B cell (primary cell): ENCODE measurements around the gene TRERF1. TPM values are rescaled to one million over a fixed set of nuclear protein-coding genes. Genes with fewer than 3 reads are reported as not detected.
"Not testable (repeated sequence)": the region's sequence is repeated elsewhere in the genome, so short reads cannot be mapped to it uniquely, and the experiment has no call there.

Source experiments
- ATAC-seq: fragments of 200-7000 bp; cut with Tn5 transposase; one replicate; pipeline ENCODE4 v1.10.0; 2021; ENCODE audit warnings: low read depth, mild to moderate bottlenecking, moderate number of reproducible peaks, moderate library complexity
- CTCF ChIA-PET: fragments of 350-600 bp; sonication (Branson Sonifier 250); formaldehyde crosslinking; loops from one replicate; lab custom pipeline; 2021; ENCODE audit warnings: antibody characterized with exemption, inconsistent platforms; lab: Charles Lee
- POLR2A ChIA-PET: fragments of 350-600 bp; sonication (Branson Sonifier 250); formaldehyde crosslinking; loops from one replicate; lab custom pipeline; 2021; ENCODE audit warnings: antibody characterized with exemption; lab: Charles Lee
- DNase-seq: peaks from one replicate; pipeline ENCODE4 v3.0.0; 2013
- H2AFZ ChIP-seq: 2 replicates; pipeline ENCODE4 v1.6.1; 2012; ENCODE audit warnings: mild to moderate bottlenecking, low read depth, low read length; ENCODE audit not compliant: insufficient read depth, poor library complexity, severe bottlenecking
- H3K27ac ChIP-seq, 2 donors: 1 replicate in 1 of 2; 2 replicates in 1 of 2; pipeline ENCODE4 v1.5.1; 2012 to 2013; ENCODE audit warnings: low read length in 2 of 2, mild to moderate bottlenecking in 2 of 2, moderate library complexity in 1 of 2
- H3K27me3 ChIP-seq, 4 experiments: fragments of 200-600 bp in 1 of 4; sonication (generic) in 1 of 4; replicated peaks in 1 of 4; 1 replicate in 2 of 4; 2 replicates in 2 of 4; pipeline versions ENCODE4 v1.6.1 to v1.7.0; 2013 to 2016; ENCODE audit warnings: low read length in 3 of 4, mild to moderate bottlenecking in 2 of 4, mixed read lengths in 1 of 4, moderate library complexity in 1 of 4; ENCODE audit not compliant: insufficient read depth in 4 of 4, control insufficient read depth in 3 of 4; ENCODE audit errors: control extremely low read depth in 1 of 4
- H3K36me3 ChIP-seq, 2 experiments: replicated peaks in 1 of 2; 1 replicate in 1 of 2; 2 replicates in 1 of 2; pipeline versions ENCODE4 v1.6.1 to v1.7.1; 2013; ENCODE audit warnings: low read length in 1 of 2; ENCODE audit not compliant: insufficient read depth in 2 of 2, control insufficient read depth in 1 of 2; ENCODE audit errors: control extremely low read depth in 1 of 2, extremely low read depth in 1 of 2
- H3K4me1 ChIP-seq, 2 donors: fragments of 200-600 bp in 1 of 2; sonication (generic) in 1 of 2; 1 replicate in 1 of 2; 2 replicates in 1 of 2; pipeline versions ENCODE4 v1.5.1 to v1.6.1; 2013 to 2017; ENCODE audit warnings: low read length in 2 of 2; ENCODE audit not compliant: control insufficient read depth in 2 of 2, insufficient read depth in 2 of 2
- H3K4me2 ChIP-seq: replicated peaks from 2 replicates; pipeline ENCODE3; 2012; ENCODE audit warnings: mild to moderate bottlenecking, low read depth, low read length; ENCODE audit not compliant: poor library complexity, severe bottlenecking
- H3K4me3 ChIP-seq, 5 experiments: fragments of 200-600 bp in 1 of 5; sonication (generic) in 1 of 5; 1 replicate in 3 of 5; 2 replicates in 2 of 5; pipeline versions ENCODE4 v1.5.1 to v1.7.0; 2011 to 2016; ENCODE audit warnings: low read length in 4 of 5, mild to moderate bottlenecking in 4 of 5, low read depth in 2 of 5, control low read depth in 1 of 5, moderate library complexity in 1 of 5; ENCODE audit not compliant: insufficient read depth in 1 of 5; ENCODE audit errors: control extremely low read depth in 1 of 5, extremely low read depth in 1 of 5
- H3K79me2 ChIP-seq: fragments of 200-600 bp; sonication (generic); one replicate; pipeline ENCODE4 v1.6.0; 2016; ENCODE audit warnings: low read length; ENCODE audit not compliant: control insufficient read depth, insufficient read depth
- H3K9ac ChIP-seq: fragments of 200-600 bp; sonication (generic); 2 replicates; pipeline ENCODE4 v1.6.1; 2017; ENCODE audit warnings: mild to moderate bottlenecking, low read length, moderate library complexity
- H3K9me3 ChIP-seq, 3 donors: one replicate each; pipeline versions ENCODE4 v1.6.1 to v1.7.1; 2013; ENCODE audit warnings: low read length in 2 of 3; ENCODE audit not compliant: control insufficient read depth in 2 of 3, insufficient read depth in 1 of 3; ENCODE audit errors: control extremely low read depth in 1 of 3
- H4K20me1 ChIP-seq: 2 replicates; pipeline ENCODE4 v1.6.0; 2012; ENCODE audit warnings: mild to moderate bottlenecking, low read length; ENCODE audit not compliant: insufficient read depth, control insufficient read depth, poor library complexity, severe bottlenecking
- H3K27ac Mint-ChIP-seq: one replicate; pipeline ENCODE4 v1.8.0; 2021; ENCODE audit warnings: mixed read lengths
- H3K27me3 Mint-ChIP-seq: one replicate; pipeline ENCODE4 v1.8.0; 2021; ENCODE audit warnings: mixed read lengths
- H3K4me1 Mint-ChIP-seq: one replicate; pipeline ENCODE4 v1.8.0; 2021; ENCODE audit warnings: mixed read lengths
- H3K4me3 Mint-ChIP-seq: one replicate; pipeline ENCODE4 v1.8.0; 2021; ENCODE audit warnings: mixed read lengths
- H3K9me3 Mint-ChIP-seq: one replicate; pipeline ENCODE4 v1.8.0; 2022; ENCODE audit warnings: mixed read lengths; ENCODE audit not compliant: insufficient read depth
- EZH2 ChIP-seq: IDR thresholded peaks from 2 replicates; pipeline ENCODE4 v1.6.1; 2012; ENCODE audit warnings: borderline replicate concordance, low read depth, mild to moderate bottlenecking, moderate library complexity, low read length; ENCODE audit not compliant: insufficient read depth, poor library complexity, severe bottlenecking
- WGBS: methylation state at CpG from one replicate; pipeline ENCODE4 v1.1.5; 2013; ENCODE audit warnings: missing lambda C conversion rate; ENCODE audit not compliant: insufficient coverage; 5-methylcytosine and 5-hydroxymethylcytosine counted together
- intact Hi-C: fragments of 100-400 bp; cut with micrococcal nuclease; formaldehyde crosslinking; loops from one replicate; pipeline ENCODE4 v1.10.0; 2022
- polyA plus RNA-seq: library from polyadenylated mRNA; depleted of rRNA; stranded (reverse); fragments of >200 nt; gene quantifications from 2 replicates; pipeline ENCODE4 v1.2.3, GENCODE V29; 2012
- total RNA-seq, 2 donors: library from RNA; stranded (reverse); fragments of 120-200 nt in 1 of 2; gene quantifications; 1 replicate in 1 of 2; 2 replicates in 1 of 2; pipeline versions ENCODE4 v1.2.3 to v1.2.4, GENCODE V29; 2013 to 2022
- TF ChIP-seq, protein P1 (sequence below): fragments of 200-600 bp; IDR thresholded peaks from one replicate; pipeline ENCODE4 v1.8.0; 2022; ENCODE audit warnings: antibody characterized with exemption, mild to moderate bottlenecking

Gene TRERF1
- total and polyA plus RNA-seq, 2 donors (not counting 1 experiment from before 2014, with no cell fraction given) = 3.5 to 6.7 TPM

DNA sequence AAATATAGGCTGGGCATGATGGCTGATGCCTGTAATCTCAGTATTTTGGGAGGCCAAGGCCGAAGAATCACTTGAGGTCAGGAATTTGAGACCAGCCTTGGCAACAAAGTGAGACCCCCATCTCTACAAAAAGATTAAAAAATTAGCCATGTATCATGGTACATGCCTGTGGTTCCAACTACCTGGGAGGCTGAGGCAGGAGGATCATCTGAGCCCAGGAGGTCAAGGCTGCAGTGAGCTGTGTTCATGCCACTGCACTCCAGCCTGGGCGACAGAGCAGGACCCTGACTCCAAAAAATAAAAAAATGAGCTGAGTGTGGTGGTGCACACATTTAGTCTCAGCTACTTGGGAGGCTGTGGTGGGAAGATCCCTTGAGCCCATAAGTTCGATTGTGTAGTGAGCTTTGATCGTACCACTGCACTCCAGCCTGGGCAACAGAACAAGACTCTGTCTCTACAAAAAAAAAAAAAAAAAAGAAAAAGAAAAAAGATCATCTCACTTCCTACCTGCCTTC, 246.9 kb downstream of the TRERF1 start:
- ChIA-PET POLR2A (no interaction called here), CTCF (no interaction called here)
- no peak overlapping the region for H2AFZ ChIP-seq
- Mint-ChIP-seq H3K4me1 (no peaks in the 10 kb centered on the region), H3K27ac (no peak overlapping the region), H3K4me3 (no peak overlapping the region), H3K27me3 (no peaks in the 10 kb centered on the region), H3K9me3 (no peaks in the 10 kb centered on the region)
- no peaks in the 10 kb centered on the region for H3K4me1 ChIP-seq
- H3K4me3 ChIP-seq = no peak overlapping the region
- H3K79me2 ChIP-seq = no peaks in the 10 kb centered on the region
- no peak for TF ChIP-seq EZH2
- DNase-seq (no peak), ATAC-seq (no peak)
- WGBS = 100% methylated on average over 1 of the region's 4 CpGs
- no peaks in the 10 kb centered on the region for H3K9me3 ChIP-seq
- no peaks in the 10 kb centered on the region for H3K27me3 ChIP-seq
- intact Hi-C loops = no loop called here
- H4K20me1 ChIP-seq = no peaks in the 10 kb centered on the region
- no peak overlapping the region for H3K4me2 ChIP-seq
- no peak overlapping the region for H3K9ac ChIP-seq
- H3K36me3 ChIP-seq = peaks cover 7 to 51% of the 10 kb centered on the region in 2 experiments
- no peak overlapping the region for H3K27ac ChIP-seq

DNA sequence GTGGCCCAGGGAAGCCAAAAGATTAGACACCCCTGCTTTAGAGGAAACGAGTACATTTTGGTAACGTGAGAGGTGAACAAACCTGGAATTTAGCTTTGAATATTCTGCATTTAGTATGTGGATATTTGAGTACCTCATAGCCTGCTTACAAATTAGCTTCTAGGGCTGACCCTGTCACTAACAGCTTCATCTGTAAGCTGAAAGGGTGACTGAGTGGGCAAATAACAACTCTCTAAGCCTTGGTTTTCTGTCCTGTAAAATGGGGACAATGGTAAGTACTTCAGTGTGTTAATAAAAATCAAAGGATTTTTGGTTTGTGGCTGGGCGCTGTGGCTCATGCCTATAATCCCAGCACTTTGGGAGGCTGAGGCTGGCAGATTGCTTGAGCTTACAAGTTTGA, 248.5 kb downstream of the TRERF1 start:
- TF ChIP-seq, protein P1, sequence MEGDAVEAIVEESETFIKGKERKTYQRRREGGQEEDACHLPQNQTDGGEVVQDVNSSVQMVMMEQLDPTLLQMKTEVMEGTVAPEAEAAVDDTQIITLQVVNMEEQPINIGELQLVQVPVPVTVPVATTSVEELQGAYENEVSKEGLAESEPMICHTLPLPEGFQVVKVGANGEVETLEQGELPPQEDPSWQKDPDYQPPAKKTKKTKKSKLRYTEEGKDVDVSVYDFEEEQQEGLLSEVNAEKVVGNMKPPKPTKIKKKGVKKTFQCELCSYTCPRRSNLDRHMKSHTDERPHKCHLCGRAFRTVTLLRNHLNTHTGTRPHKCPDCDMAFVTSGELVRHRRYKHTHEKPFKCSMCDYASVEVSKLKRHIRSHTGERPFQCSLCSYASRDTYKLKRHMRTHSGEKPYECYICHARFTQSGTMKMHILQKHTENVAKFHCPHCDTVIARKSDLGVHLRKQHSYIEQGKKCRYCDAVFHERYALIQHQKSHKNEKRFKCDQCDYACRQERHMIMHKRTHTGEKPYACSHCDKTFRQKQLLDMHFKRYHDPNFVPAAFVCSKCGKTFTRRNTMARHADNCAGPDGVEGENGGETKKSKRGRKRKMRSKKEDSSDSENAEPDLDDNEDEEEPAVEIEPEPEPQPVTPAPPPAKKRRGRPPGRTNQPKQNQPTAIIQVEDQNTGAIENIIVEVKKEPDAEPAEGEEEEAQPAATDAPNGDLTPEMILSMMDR = no peak
- TF ChIP-seq EZH2 = no peak
- H3K4me1 ChIP-seq = no peaks in the 10 kb centered on the region
- no peak overlapping the region for H3K4me3 Mint-ChIP-seq
- no peak overlapping the region for H3K9ac ChIP-seq
- no peaks in the 10 kb centered on the region for H3K79me2 ChIP-seq
- H3K27me3 ChIP-seq = no peaks in the 10 kb centered on the region
- no peak overlapping the region for H2AFZ ChIP-seq
- no peak overlapping the region for H3K27ac Mint-ChIP-seq
- ChIA-PET CTCF (interaction anchor here (0.8 to 1.1 kb wide), 2 partner anchors 11 to 24 kb away, joined by 3 to 5 read pairs; no protein-coding TSS in a partner anchor), POLR2A (no interaction called here)
- H3K36me3 ChIP-seq = peaks cover 4 to 35% of the 10 kb centered on the region in 2 experiments
- no peak overlapping the region for H3K27ac ChIP-seq
- H3K4me3 ChIP-seq = no peak overlapping the region
- 100% methylated on average over 1 of the region's 3 CpGs for WGBS
- H3K9me3 Mint-ChIP-seq = no peaks in the 10 kb centered on the region
- H3K27me3 Mint-ChIP-seq = no peaks in the 10 kb centered on the region
- H3K4me2 ChIP-seq = no peak overlapping the region
- ATAC-seq (no peak), DNase-seq (no peak)
- intact Hi-C loops = no loop called here
- H3K4me1 Mint-ChIP-seq = no peaks in the 10 kb centered on the region
- H4K20me1 ChIP-seq = no peaks in the 10 kb centered on the region
- H3K9me3 ChIP-seq = no peaks in the 10 kb centered on the region

DNA sequence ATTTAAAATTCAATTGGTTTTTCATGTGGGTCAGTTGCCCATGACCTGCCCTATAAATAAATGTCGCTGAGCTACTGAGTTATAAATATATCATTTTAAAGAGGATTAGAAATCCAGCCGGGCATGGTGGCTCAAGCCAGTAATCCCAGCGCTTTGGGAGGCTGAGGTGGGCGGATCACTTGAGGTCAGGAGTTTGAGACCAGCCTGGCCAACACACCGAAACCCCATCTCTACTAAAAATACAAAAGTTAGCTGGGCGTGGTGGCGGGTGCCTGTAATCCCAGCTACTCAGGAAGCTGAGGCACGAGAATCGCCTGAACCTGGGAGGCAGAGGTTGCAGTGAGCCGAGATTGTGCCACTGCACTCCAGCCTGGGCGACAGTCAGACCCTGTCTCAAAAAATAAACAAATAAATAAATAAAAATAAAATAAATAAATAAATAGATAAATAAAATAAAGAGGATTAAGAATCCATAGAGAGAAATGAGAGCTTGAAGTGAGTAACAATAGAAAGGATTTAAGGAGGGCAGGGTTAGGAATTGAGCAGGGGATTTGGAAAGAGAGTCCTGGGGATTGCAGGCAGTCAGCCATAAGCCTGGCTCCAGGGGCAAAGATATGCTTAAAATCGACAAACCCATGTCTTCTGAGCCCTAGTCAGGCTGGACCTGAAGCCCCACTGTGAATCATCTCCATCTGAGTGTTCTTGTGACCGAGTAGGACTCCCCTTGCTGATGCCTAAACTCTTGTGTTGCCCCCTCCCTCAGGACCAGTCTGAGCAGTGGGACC, 249.4 kb downstream of the TRERF1 start:
- H3K4me1 Mint-ChIP-seq, H2AFZ ChIP-seq, H3K27ac Mint-ChIP-seq, H3K27me3 ChIP-seq, POLR2A ChIA-PET, H3K4me1 ChIP-seq, H3K27me3 Mint-ChIP-seq, H3K79me2 ChIP-seq, intact Hi-C loops, H3K9me3 ChIP-seq, H3K4me3 Mint-ChIP-seq, H4K20me1 ChIP-seq, H3K9ac ChIP-seq, H3K9me3 Mint-ChIP-seq, H3K27ac ChIP-seq, H3K4me3 ChIP-seq, ATAC-seq, H3K4me2 ChIP-seq, DNase-seq: not testable (repeated sequence)
- 98% methylated on average over 10 of the region's 13 CpGs for WGBS
- CTCF ChIA-PET = interaction anchor here (0.8 kb wide), 1 partner anchor 25 kb away, joined by 3 read pairs; no protein-coding TSS in a partner anchor
- H3K36me3 ChIP-seq = peaks cover 4 to 28% of the 10 kb centered on the region in 2 experiments
